Measurements from ENCODE around the gene RBM47.

- TF ChIP-seq YY2 (tag by site-specific recombination; IDR thresholded peaks at IDR 0.05) (no peak), ZNF280D (tag by site-specific recombination; IDR thresholded peaks at IDR 0.05) (no peak)
Observed at GRCh38 chr4:40555176-40555900, 74.3 kb downstream of the RBM47 start.
